ENCODE results near the gene ELP4.
A peak's percentile ranks its signal among the peaks of the same experiment; 100 is the strongest.

GRCh38 chr11:31509429-31510345 is at the start of gene ELP4, which contains the start of gene IMMP1L:
- TF ChIP-seq POLR2A (IDR thresholded peaks at IDR 0.05): peak in 1 of 2 donors; percentile 62
- TF ChIP-seq CTCF (IDR thresholded peaks at IDR 0.05): no peak
